K562 (cell line): ENCODE measurements around the gene SOSTDC1. TPM values are rescaled to one million over a fixed set of nuclear protein-coding genes. Genes with fewer than 3 reads are reported as not detected.

ENCODE experiments used
- CBX1 ChIP-seq: sonication (generic); IDR thresholded peaks from 2 replicates; pipeline ENCODE4 v1.6.1; 2016; ENCODE audit warnings: antibody characterized with exemption, low read depth, mild to moderate bottlenecking
- DMBX1 ChIP-seq: fragments of 250-450 bp; sonication (Bioruptor Pico); IDR thresholded peaks from 2 replicates; pipeline ENCODE4 v1.8.0; 2022; ENCODE audit warnings: inconsistent platforms, mild to moderate bottlenecking, moderate library complexity, borderline replicate concordance
- FOXK1 ChIP-seq: sonication (generic); formaldehyde crosslinking; IDR thresholded peaks from 2 replicates; pipeline ENCODE4 v1.8.0; 2022; ENCODE audit warnings: missing genetic modification reagents, mild to moderate bottlenecking, borderline replicate concordance
- FOXP4 ChIP-seq: sonication (generic); formaldehyde crosslinking; IDR thresholded peaks from 2 replicates; pipeline ENCODE4 v1.8.0; 2022; ENCODE audit warnings: mild to moderate bottlenecking, missing genetic modification reagents, borderline replicate concordance
- GATAD2A ChIP-seq: fragments of 450-650 bp; IDR thresholded peaks from 2 replicates; pipeline ENCODE4 v1.6.1; 2017
- HES1 ChIP-seq: fragments of 450-650 bp; IDR thresholded peaks from 2 replicates; pipeline ENCODE4 v1.6.1; 2016; ENCODE audit warnings: low read depth, mild to moderate bottlenecking, moderate library complexity
- KAT8 ChIP-seq: fragments of 450-650 bp; IDR thresholded peaks from 2 replicates; pipeline ENCODE4 v1.6.1; 2016; ENCODE audit warnings: low read depth, mild to moderate bottlenecking
- KLF16 ChIP-seq: IDR thresholded peaks from 2 replicates; pipeline ENCODE4 v1.6.1; 2016; ENCODE audit warnings: antibody characterized with exemption
- KLF6 ChIP-seq: fragments of 250-450 bp; sonication (Bioruptor Pico); IDR thresholded peaks from 2 replicates; pipeline ENCODE4 v1.4.0; 2020; ENCODE audit warnings: mild to moderate bottlenecking, moderate library complexity, borderline replicate concordance
- MXI1 ChIP-seq: IDR thresholded peaks from 2 replicates; pipeline ENCODE4 v1.6.1; 2011; ENCODE audit warnings: low read depth, mild to moderate bottlenecking, improper control_type of control experiment, low read length
- NFRKB ChIP-seq: fragments of 450-650 bp; IDR thresholded peaks from 2 replicates; pipeline ENCODE4 v1.6.1; 2016; ENCODE audit warnings: low read depth
- NONO ChIP-seq, 2 experiments: fragments of 200-400 bp in 1 of 2; fragments of 450-650 bp in 1 of 2; formaldehyde crosslinking in 1 of 2; IDR thresholded peaks; 2 replicates each; pipeline ENCODE4 v1.6.1; 2017; ENCODE audit warnings: low read depth in 2 of 2, mild to moderate bottlenecking in 2 of 2, moderate library complexity in 2 of 2, low read length in 1 of 2
- NRF1 ChIP-seq, 2 experiments: fragments of 450-650 bp; IDR thresholded peaks in 1 of 2; conservative IDR thresholded peaks in 1 of 2; 2 replicates each; pipeline ENCODE4 v1.6.1; 2014; ENCODE audit warnings: mild to moderate bottlenecking in 2 of 2
- POU5F1 ChIP-seq: fragments of 150-350 bp; IDR thresholded peaks from 2 replicates; pipeline ENCODE4 v1.6.1; 2014; ENCODE audit warnings: borderline replicate concordance, low read length, low read depth, mild to moderate bottlenecking; ENCODE audit not compliant: partially characterized antibody
- PURB ChIP-seq: sonication (generic); formaldehyde crosslinking; IDR thresholded peaks from 2 replicates; pipeline ENCODE4 v1.9.0; 2021; ENCODE audit warnings: low read depth, mild to moderate bottlenecking, missing genetic modification reagents
- SIN3A ChIP-seq, 2 experiments: fragments of 150-350 bp in 1 of 2; IDR thresholded peaks; 2 replicates each; pipeline ENCODE4 v1.6.1; 2011 to 2016; ENCODE audit warnings: borderline replicate concordance in 2 of 2, low read depth in 2 of 2, low read length in 2 of 2, mild to moderate bottlenecking in 2 of 2, moderate library complexity in 2 of 2; ENCODE audit not compliant: control insufficient read depth in 1 of 2
- SIX5 ChIP-seq, 2 experiments: IDR thresholded peaks; 2 replicates each; pipeline ENCODE4 v1.6.1; 2011; ENCODE audit warnings: low read length in 2 of 2, borderline replicate concordance in 1 of 2, low read depth in 1 of 2, mild to moderate bottlenecking in 1 of 2, moderate library complexity in 1 of 2; ENCODE audit not compliant: insufficient read depth in 1 of 2
- SOX6 ChIP-seq: fragments of 450-650 bp; IDR thresholded peaks from 2 replicates; pipeline ENCODE4 v1.6.1; 2014; ENCODE audit warnings: mild to moderate bottlenecking
- ZBTB33 ChIP-seq: sonication (generic); formaldehyde crosslinking; IDR thresholded peaks from 2 replicates; pipeline ENCODE4 v1.8.1; 2023; ENCODE audit warnings: mild to moderate bottlenecking, missing genetic modification reagents
- ZBTB34 ChIP-seq: fragments of 250-450 bp; sonication (Bioruptor Pico); IDR thresholded peaks from 2 replicates; pipeline ENCODE4 v1.8.0; 2021; ENCODE audit warnings: mild to moderate bottlenecking, moderate library complexity
- ZNF175 ChIP-seq: fragments of 200-800 bp; sonication (Bioruptor generic); IDR thresholded peaks from 2 replicates; pipeline ENCODE4 v1.6.1; 2016; ENCODE audit warnings: low read depth, mild to moderate bottlenecking, missing genetic modification characterization, missing compliant biosample characterization
- ZNF217 ChIP-seq: sonication (generic); formaldehyde crosslinking; IDR thresholded peaks from 2 replicates; pipeline ENCODE4 v1.8.0; 2022; ENCODE audit warnings: mild to moderate bottlenecking, missing genetic modification reagents
- ZNF274 ChIP-seq: IDR thresholded peaks from 2 replicates; pipeline ENCODE4 v1.6.1; 2011; ENCODE audit warnings: low read depth, mild to moderate bottlenecking, low read length, moderate library complexity, borderline replicate concordance
- polyA plus RNA-seq, 8 experiments: library from polyadenylated mRNA; depleted of rRNA in 4 of 8; stranded (reverse) in 5 of 8; unstranded in 3 of 8; fragments of >200 nt; fragmentation: Nextera tagmentation in 2 of 8; fragmentation: Illumina TruSeq in 1 of 8; extraction: Ambion mirVana in 2 of 8; extraction: Trizol in 1 of 8; gene quantifications; 2 replicates each; pipeline versions ENCODE4 v1.2.1 to v1.2.3, GENCODE V29; 2011 to 2014; ENCODE audit warnings: inconsistent platforms in 1 of 8, missing spikeins in 1 of 8
- total RNA-seq, 7 experiments: library from RNA; depleted of rRNA in 6 of 7; stranded (reverse); fragments of >200 nt in 6 of 7; fragmentation: Illumina TruSeq in 2 of 7; extraction: Trizol in 2 of 7; gene quantifications; 2 replicates each; pipeline versions ENCODE4 v1.2.1 to v1.2.3, GENCODE V29; 2011 to 2021; ENCODE audit warnings: low replicate concordance in 1 of 7

The SOSTDC1 gene
- total and polyA plus RNA-seq, 9 of the 15 experiments (the other 6 are each of a cell fraction or from before 2014, with no cell fraction given): 8.3 to 48.6 (median 15.9) TPM

GRCh38 chr7:16433568-16434122 lies 31.9 kb downstream of the SOSTDC1 start (continued):
- TF ChIP-seq KAT8 (no peak; the same call in 1 of the 2 replicates), DMBX1 (CRISPR knock-in tag) (no peak), NONO (IDR thresholded peaks at IDR 0.05; ENCODE audit: low read depth in 2 of 2, low read length in 1 of 2) (no peak), SOX6 (no peak), KLF6 (no peak), NRF1 (conservative IDR thresholded peaks at IDR 0.05 in 1 of 2, IDR thresholded peaks at IDR 0.05 in 1 of 2) (no peak), KLF16 (no peak), ZNF274 (no peak), NFRKB (0 out of 2 replicates have a peak, but pooled peaks have one; percentile 40), ZBTB33 (CRISPR knock-in tag) (no peak), CBX1 (no peak), PURB (no peak), SIX5 (IDR thresholded peaks at IDR 0.05; ENCODE audit: borderline replicate concordance in 1 of 2, insufficient read depth in 1 of 2, low read depth in 1 of 2, low read length in 2 of 2) (no peak), HES1 (no peak), MXI1 (no peak), GATAD2A (no peak), ZBTB34 (CRISPR knock-in tag) (no peak), FOXK1 (CRISPR knock-in tag) (no peak), FOXP4 (CRISPR knock-in tag) (no peak), ZNF217 (CRISPR knock-in tag) (no peak), POU5F1 (no peak), SIN3A (IDR thresholded peaks at IDR 0.05; ENCODE audit: borderline replicate concordance in 2 of 2, control insufficient read depth in 1 of 2, low read depth in 2 of 2, low read length in 2 of 2) (no peak), ZNF175 (peak; percentile 87)
